GM19099 (cell line): ENCODE measurements around the gene RANBP2.

Experiments used
- POLR2A ChIP-seq: IDR thresholded peaks from 3 replicates; pipeline ENCODE4 v1.6.1; 2011; ENCODE audit warnings: low read depth; ENCODE audit not compliant: insufficient read length; ENCODE audit errors: extremely low read depth

Gene RANBP2

DNA sequence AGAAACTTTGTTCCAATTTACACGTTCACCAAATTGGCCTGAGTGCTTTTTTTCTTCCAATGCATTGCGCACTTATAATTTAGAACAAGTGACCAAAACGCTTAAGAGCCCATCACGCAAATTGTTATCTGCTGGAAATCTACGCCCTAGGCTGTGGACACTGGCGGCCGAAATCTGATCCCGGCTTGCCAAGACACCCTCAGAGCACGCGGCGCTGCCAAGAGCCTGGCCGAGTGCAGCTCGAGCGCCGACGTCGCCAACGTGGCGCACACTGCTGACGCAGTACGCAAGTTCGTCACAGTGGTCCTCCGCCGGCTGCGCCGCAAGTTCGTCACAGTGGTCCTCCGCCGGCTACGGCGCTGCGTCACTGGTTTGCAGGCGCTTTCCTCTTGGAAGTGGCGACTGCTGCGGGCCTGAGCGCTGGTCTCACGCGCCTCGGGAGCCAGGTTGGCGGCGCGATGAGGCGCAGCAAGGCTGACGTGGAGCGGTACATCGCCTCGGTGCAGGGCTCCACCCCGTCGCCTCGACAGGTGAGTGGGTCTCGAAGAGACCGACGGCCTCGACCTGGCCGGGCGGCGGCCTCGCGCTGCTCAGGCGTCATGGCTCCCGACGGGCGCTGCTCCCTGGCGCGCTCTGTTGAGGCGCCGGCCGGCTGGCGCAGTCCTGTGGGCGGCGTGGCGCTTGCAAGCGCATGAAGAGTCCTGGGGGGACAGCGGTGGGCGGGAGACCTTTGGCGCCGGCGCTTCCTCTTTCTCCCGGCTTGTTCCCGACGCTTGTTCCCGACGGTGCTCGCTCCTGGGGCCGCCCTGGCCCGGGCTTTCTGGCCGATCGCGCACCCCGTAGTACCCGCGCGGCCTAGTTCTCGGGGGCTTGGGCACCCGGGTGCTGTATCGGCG lies at the start of gene RANBP2:
Gene RANBP2, plus strand, starts transcription at position 334 of the 896 bp plus-strand sequence. Its CDS starts 125 bp downstream, at position 459.
- TF ChIP-seq POLR2A = peak; percentile 97

GRCh38 chr2:108691447-108691846 lies 27.8 kb upstream of the RANBP2 start:
- no peak for TF ChIP-seq POLR2A

- no peak for TF ChIP-seq POLR2A
Observed at GRCh38 chr2:108701208-108701607, 18.1 kb upstream of the RANBP2 start.

DNA sequence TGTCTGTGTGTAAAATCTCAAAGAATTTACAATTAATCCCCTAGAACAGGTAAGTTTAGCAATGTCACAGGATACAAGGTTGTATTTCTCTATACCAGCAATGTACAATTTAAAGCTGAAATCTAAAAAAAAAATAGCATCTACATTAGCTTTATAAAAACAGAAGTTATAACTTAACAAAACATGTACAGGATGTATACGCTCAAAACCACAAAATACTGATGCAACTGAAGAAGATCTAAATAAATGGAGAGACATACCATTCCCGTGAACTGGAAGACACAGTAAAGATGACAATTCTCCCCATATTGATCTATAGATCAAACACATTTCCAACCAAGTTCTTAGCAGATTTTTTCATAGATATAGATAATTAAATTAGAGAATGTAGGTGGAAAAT lies 17.5 kb upstream of the RANBP2 start:
- TF ChIP-seq POLR2A = no peak

GRCh38 chr2:108704871-108705270 lies 14.4 kb upstream of the RANBP2 start:
- TF ChIP-seq POLR2A = no peak

GRCh38 chr2:108707300-108707699 lies 12.0 kb upstream of the RANBP2 start:
- TF ChIP-seq POLR2A = no peak

GRCh38 chr2:108776475-108776874 lies 57.2 kb downstream of the RANBP2 start:
- no peak for TF ChIP-seq POLR2A

- TF ChIP-seq POLR2A = no peak
Observed at GRCh38 chr2:108778857-108779256, 59.6 kb downstream of the RANBP2 start.

GRCh38 chr2:108786008-108786353 lies 66.7 kb downstream of the RANBP2 start:
- no peak for TF ChIP-seq POLR2A

GRCh38 chr2:108786354-108787215 lies 67.3 kb downstream of the RANBP2 start, which contains the start of gene CCDC138:
Gene CCDC138, plus strand, starts transcription at chr2:108786771. Its CDS starts 52 bp downstream, at chr2:108786823.
- TF ChIP-seq POLR2A = peak; percentile 72

GRCh38 chr2:108787216-108787541 lies 67.9 kb downstream of the RANBP2 start:
- no peak for TF ChIP-seq POLR2A

GRCh38 chr2:108803045-108803736 lies 83.9 kb downstream of the RANBP2 start:
- TF ChIP-seq POLR2A = no peak

DNA sequence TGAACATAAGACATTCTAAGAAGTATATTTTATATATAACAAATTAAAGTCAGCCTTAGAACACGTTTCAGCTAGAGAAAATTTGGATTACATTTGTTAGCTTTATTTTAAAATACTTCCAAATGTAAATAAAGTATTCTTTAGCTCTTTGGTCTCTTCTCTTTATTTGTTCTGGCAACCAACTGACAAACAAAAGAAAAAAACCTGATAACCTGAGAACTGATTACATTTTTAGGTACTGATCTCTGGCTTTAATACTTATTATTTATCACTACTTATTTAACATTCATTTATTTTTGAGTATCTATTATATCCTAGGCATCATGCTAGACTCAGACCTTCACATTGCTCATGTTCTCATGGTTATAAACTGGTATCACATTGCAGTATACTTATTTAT lies 85.8 kb downstream of the RANBP2 start:
- no peak for TF ChIP-seq POLR2A

DNA sequence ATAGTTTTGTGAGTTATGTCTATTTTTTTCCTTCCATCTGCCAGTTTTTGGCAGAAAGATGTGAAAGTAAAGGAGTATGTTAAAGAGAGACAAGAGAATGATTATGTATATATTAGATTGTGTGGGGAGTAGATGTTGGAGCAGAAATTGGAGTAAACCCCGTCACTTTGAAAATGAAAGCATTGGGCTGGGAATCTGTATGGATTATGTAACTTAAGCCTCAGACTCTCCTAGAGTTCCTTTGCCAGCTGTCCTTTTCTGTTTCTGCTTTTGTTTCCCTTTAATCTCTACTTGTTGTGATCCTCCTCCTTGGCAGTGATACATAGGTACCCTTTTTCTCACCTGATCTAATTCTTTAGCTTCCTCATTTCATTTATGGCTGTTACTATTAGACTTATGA lies 86.5 kb downstream of the RANBP2 start:
- TF ChIP-seq POLR2A = no peak
